8988T (cell line): ENCODE data around the gene NANP.
"Not testable (repeated sequence)": the region's sequence is repeated elsewhere in the genome, so short reads cannot be mapped to it uniquely, and the experiment has no call there.

Source experiments
- DNase-seq: peaks from one replicate; pipeline ENCODE4 v3.0.0; 2011

Gene NANP

GRCh38 chr20:25605148-25605547, 18.7 kb downstream of the NANP start:
- DNase-seq, result no peak

DNA sequence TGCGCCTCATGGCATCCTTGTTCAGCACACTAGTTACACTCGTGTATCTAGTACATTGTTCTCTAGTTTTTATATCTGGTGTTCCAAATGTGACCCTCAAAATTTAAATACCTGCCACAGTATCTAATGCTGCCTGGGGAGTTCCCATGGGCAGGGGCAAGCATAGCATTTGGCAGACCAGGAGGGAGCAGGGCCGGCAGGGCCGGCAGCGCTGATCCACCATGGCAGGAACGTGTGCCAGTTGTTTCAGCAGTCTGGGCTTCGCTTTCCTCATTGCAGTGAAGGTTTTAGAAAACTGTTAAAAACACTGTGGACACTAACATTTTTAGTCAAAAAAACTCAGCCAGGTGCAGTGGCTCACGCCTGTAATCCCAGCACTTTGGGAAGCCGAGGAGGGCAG, 19.2 kb downstream of the NANP start:
- no peak for DNase-seq

GRCh38 chr20:25602914-25603309, 20.9 kb downstream of the NANP start:
- DNase-seq, result not testable (repeated sequence)

GRCh38 chr20:25602191-25602913, 21.5 kb downstream of the NANP start:
- DNase-seq, result not testable (repeated sequence)

DNA sequence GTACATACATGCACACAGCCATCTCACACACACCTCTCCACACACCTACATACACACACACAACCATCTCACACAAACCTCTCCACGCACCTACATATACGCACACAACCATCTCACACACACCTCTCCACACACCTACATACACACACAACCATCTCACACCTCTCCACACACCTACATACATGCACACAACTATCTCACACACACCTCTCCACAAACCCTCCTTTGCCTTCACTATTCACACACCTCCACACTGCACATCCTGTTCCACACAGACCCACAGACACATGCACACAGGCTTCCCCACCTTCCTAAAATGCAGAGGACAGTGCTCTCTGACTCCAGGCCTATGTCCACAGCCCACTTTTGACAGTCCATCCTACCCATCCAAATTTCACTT, 22.2 kb downstream of the NANP start:
- DNase-seq, result no peak

- DNase-seq, result no peak
Measured at GRCh38 chr20:25600632-25601031, 23.2 kb downstream of the NANP start.

GRCh38 chr20:25592135-25592852, 31.5 kb downstream of the NANP start:
- DNase-seq, result no peak

DNA sequence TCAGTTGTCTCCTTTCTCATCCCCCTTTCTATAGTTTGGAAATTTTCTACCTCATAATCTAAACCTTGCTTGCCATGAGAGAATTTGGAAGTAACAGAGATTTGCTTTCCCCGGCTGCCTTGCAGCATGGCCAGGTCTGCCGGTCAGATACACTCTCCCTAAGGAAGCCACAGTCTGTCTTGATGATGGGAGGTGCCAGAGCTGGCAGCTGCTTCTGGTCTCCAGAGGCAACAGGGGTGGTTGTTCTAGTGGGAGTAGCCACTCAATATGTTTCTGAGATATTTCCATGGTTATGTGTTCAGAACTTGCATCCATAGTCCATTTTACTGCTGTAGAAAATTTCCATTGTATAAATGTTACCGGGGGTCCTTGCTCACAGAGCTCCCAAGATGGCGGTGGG, 33.0 kb downstream of the NANP start:
- not testable (repeated sequence) for DNase-seq

DNA sequence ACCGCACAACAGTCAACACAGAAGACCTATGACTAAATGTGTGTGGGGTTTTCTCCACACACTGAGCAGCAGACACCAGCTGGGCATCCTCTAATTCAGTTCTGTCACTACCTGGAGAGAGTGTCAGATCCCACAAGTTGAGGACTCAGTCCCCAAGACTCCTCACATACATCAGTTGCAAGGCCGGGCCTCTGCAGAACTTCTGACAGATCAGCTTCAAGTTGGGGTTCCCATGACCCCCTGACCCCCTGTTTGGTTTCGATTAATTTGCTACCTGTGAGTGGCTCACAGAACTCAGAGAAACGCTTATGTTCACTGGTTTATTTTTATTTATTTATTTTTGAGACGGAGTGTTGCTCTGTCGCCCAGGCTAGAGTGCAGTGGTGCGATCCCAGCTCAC, 35.3 kb downstream of the NANP start:
- no peak for DNase-seq

DNA sequence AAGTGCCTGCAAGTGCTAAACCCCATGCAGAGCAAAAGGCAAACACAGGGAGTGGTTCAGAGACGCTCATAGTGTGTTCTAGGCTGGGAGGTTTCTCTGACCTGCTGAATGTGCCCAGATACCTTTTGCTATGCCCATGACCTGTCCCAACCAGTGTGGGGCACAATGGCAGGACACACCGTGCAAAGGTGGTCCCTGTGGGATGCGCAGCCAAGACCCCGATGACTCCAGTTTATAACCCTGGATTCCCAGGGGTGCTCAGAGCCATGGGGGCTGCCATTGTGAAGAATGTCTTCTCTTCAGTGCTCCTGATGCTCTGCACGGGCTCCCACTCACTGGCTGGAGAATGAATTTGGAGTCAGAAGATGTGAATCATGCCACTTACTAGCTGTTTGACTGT, 36.3 kb downstream of the NANP start:
- DNase-seq, result no peak

- no peak for DNase-seq
Measured at GRCh38 chr20:25586877-25587276, 36.9 kb downstream of the NANP start.

- peak; percentile 86 for DNase-seq
Measured at GRCh38 chr20:25584905-25585704, 38.7 kb downstream of the NANP start, which contains the start of gene NINL. NINL (minus strand) TSS chr20:25585531; CDS start chr20:25526587, 58,944 bp downstream.

GRCh38 chr20:25583607-25584006, 40.2 kb downstream of the NANP start:
- not testable (repeated sequence) for DNase-seq

GRCh38 chr20:25580711-25581110, 43.1 kb downstream of the NANP start:
- no peak for DNase-seq

DNA sequence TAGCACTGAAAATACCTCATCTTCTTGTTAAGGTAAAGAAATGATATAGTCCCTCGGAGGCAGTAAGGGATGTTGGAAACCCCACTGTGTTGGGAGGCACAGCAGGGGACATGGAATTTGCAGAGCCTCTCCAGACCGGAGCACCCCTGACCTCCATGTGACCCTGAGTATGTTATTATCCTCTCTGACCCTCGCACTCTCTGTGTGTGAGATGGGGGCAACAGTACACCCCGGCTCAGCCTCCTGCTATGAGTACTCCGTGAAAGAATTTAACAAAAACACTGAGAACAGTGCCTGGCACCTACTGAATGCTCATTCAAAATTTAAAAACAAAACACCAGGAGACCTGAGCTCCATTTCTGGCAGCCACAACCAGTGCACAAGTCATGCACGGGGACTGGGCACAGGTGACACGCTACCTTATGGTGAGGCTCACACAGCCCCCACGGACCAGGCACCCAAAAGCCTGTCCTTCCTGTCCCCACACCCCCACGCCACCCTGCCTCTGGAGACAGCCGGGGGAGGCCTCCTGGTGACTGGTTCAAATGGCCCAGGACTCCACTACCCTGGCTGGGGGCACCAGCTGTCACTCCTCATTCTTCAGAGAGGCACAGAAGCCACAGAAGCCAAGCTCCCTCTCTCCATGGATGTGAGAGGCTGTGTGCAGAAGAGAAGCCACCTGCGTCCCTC, 44.6 kb downstream of the NANP start:
- DNase-seq, result no peak

GRCh38 chr20:25576783-25577530, 46.9 kb downstream of the NANP start:
- DNase-seq, result no peak

DNA sequence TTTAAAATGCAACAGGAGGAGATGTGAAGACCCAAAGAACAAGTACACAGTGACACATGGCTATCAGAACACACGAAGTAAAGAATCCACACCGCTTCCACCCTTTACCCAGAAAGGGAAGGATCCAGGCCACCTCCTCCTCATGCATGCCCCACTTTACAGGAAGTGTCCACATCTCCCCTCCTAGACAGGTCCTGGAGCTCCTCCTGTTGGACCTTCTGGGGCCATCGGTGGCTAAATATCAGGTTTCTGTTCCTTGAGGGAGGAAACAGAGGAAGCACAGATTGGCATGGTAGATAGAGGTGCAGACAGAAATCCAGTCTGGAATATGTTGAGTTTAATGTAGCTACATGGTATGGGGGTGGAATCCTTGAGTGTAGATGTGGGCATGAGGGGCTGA, 49.4 kb downstream of the NANP start:
- DNase-seq, result no peak

GRCh38 chr20:25573288-25574251, 50.2 kb downstream of the NANP start:
- DNase-seq, result no peak

DNA sequence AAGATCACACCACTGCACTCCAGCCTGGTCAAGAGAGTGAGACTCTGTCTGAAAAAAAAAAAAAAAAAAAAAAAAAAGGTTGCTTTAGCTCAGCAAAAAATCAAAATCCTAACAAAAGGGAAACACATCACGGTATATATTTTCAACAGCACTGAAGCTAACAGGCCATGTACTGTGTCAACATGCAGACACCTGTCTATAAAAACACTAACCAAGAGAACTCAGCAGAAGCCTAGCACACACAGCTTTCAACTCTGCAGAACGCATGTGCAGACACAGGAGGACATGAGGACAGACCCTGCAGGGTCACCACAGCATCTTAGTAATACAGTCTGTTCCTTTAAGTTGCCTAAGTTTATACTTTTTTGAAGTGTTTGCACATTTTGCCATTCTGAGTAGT, 52.0 kb downstream of the NANP start:
- DNase-seq, result no peak

DNA sequence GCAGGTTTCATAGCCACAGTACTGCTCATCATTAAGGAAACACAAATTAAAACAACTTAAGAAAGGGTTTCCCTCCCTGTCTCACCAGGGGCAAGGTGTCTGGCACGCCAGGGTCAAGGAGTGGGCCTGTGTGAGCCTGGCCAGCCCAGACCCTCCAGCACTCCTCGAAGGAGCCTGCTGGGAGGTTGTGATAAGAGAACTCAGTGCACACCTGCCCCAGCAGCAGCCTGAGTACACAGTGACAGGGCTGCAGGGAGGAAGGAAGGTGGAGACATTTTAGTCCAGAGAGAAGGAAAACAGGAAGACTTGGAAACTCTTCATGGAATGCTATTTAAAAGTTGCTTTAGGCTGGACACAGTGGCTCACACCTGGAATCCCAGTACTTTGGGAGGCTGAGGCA, 52.6 kb downstream of the NANP start:
- no peak for DNase-seq

- no peak for DNase-seq
Measured at GRCh38 chr20:25570148-25570530, 53.7 kb downstream of the NANP start.
